GM21737 (cell line): ENCODE measurements around the gene IFT88.
"Not testable (repeated sequence)": the region's sequence is repeated elsewhere in the genome, so short reads cannot be mapped to it uniquely, and the experiment has no call there.

Experiments
- ATAC-seq: cut with Tn5 transposase; IDR thresholded peaks from one replicate; pipeline ENCODE4 v1.9.1; 2021; ENCODE audit warnings: mild to moderate bottlenecking, moderate library complexity; ENCODE audit not compliant: unreplicated experiment

The IFT88 gene

GRCh38 chr13:20616059-20616797 is 49.3 kb downstream of the IFT88 start:
- no peak for ATAC-seq

GRCh38 chr13:20623000-20623399 is 56.0 kb downstream of the IFT88 start:
- ATAC-seq: no peak

- no peak for ATAC-seq
These were observed 57.3 kb downstream of the IFT88 start for GRCh38 chr13:20624213-20624612.

- ATAC-seq: no peak
These were observed 66.8 kb downstream of the IFT88 start for GRCh38 chr13:20633802-20634201.

GRCh38 chr13:20636079-20636478 is 69.1 kb downstream of the IFT88 start:
- no peak for ATAC-seq

GRCh38 chr13:20637811-20638210 is 70.9 kb downstream of the IFT88 start:
- ATAC-seq: no peak

GRCh38 chr13:20647758-20648157 is 80.8 kb downstream of the IFT88 start:
- ATAC-seq: no peak

- no peak for ATAC-seq
These were observed 86.0 kb downstream of the IFT88 start for GRCh38 chr13:20652946-20653345.

GRCh38 chr13:20654156-20654555 is 87.2 kb downstream of the IFT88 start:
- no peak for ATAC-seq

GRCh38 chr13:20658451-20659040 is 91.6 kb downstream of the IFT88 start:
- no peak for ATAC-seq

- no peak for ATAC-seq
These were observed 97.4 kb downstream of the IFT88 start for GRCh38 chr13:20664351-20664750.

- ATAC-seq: no peak
These were observed 100.0 kb downstream of the IFT88 start for GRCh38 chr13:20666948-20667347.

GRCh38 chr13:20667857-20668437 is 101.0 kb downstream of the IFT88 start:
- no peak for ATAC-seq

GRCh38 chr13:20669162-20669561 is 102.2 kb downstream of the IFT88 start:
- no peak for ATAC-seq

- ATAC-seq: no peak
These were observed 104.8 kb downstream of the IFT88 start for GRCh38 chr13:20671789-20672188.

- ATAC-seq: no peak
These were observed 105.8 kb downstream of the IFT88 start for GRCh38 chr13:20672772-20673171.

GRCh38 chr13:20673715-20674114 is 106.8 kb downstream of the IFT88 start:
- no peak for ATAC-seq

- ATAC-seq: no peak
These were observed 109.3 kb downstream of the IFT88 start for GRCh38 chr13:20676213-20676612.

- ATAC-seq: not testable (repeated sequence)
These were observed 111.6 kb downstream of the IFT88 start for GRCh38 chr13:20678606-20679005.

- ATAC-seq: no peak
These were observed 112.9 kb downstream of the IFT88 start for GRCh38 chr13:20679879-20680278.

GRCh38 chr13:20680416-20681080 is 113.6 kb downstream of the IFT88 start:
- no peak for ATAC-seq

- not testable (repeated sequence) for ATAC-seq
These were observed 114.5 kb downstream of the IFT88 start for GRCh38 chr13:20681481-20681880.
